GM18870 (cell line): ENCODE data around the gene POC1A.

Experiments
- ATAC-seq: cut with Tn5 transposase; IDR thresholded peaks from one replicate; pipeline ENCODE4 v1.9.1; 2021; ENCODE audit warnings: moderate library complexity; ENCODE audit not compliant: unreplicated experiment

Gene POC1A

DNA sequence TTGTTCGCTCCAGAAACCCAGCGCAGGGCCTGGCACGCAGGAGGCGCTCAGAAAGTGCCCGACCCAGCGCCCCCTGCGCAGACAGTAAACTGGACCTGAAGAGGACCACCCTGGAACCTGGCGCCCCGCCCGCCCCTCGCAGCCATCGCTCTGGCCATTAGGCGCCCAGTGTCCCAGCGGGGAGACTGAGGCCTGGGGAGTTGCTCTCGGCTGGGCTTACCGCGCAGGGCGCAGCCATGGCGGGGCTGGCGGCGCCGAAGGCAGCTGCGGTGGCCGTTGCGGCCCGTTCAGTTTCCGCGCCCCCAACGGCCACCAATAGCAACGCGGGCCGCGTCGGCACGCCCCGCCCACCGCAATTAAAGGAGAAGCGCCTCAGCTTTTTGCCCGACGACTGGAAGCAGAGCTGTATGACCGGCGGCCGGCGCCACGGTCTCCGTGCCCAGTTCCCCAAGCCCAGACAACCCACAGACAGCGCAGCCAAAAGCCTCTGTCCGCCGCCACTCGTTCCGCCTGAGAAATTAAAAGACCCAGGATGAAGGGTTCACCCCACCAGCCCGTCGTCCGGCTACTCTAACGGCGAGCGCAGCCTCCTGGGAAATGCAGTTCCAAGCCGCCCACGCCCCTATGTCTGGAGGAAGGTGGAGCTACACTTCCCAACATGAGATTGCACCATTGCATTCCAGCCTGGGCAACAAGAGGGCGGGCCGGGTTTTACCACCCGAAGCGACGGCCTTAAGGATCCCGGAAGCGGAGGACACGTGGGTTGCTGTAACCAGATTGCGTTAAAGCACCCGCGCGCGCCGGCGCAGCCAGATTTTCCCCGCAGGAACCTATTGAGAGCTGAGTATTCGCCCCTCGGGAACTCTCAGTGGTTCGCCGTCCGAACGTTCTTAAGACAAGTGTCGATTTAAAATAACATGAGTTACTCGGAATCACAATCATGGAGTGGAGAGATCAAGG is at the start of gene POC1A:
TSS of gene POC1A (minus strand) at position 289 of the 960 bp plus-strand sequence. CDS start at position 238, 51 bp downstream.
- ATAC-seq: peak; percentile 68

DNA sequence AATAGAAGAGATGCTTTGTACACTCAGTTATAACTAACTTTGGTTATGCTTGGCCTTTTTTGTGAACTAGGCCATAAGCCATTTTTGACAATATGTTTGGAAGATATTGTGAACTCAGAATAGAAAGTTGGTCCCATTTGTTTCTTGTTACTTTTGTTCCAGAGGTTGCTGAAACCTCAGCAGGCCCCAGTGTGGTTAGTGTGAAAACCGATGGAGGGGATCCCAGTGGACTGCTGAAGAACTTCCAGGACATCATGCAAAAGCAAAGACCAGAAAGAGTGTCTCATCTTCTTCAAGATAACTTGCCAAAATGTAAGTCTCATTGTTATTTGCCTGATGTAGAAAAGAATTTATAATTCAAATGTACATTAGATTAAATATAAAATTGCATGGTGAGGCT is 49.5 kb upstream of the POC1A start:
- no peak for ATAC-seq

DNA sequence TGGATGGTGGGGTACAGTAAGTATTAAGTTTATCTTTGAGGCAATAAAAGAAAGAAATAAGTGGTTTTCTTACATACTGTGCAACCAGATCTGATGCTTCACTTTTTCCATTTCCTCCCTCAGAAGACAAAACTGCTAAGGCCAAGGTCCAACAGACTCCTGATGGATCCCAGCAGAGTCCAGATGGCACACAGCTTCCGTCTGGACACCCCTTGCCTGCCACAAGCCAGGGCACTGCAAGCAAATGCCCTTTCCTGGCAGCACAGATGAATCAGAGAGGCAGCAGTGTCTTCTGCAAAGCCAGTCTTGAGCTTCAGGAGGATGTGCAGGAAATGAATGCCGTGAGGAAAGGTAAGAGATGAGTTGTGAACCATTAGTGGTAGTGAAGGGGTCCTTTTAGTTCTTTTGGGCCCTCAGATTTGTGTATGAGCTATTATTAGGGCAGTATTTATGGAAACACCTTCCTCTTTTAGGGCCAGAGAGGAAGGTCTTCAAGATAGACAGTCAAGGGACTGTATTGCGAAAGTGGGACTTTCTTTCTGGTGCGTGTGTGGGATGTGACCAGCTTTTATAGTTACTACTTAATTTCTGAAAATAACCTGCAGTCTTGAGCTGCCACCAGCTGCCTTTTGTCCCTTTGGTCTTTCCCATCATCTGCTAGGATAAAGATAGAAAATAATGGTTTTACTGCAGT is 48.3 kb upstream of the POC1A start:
- ATAC-seq: no peak

DNA sequence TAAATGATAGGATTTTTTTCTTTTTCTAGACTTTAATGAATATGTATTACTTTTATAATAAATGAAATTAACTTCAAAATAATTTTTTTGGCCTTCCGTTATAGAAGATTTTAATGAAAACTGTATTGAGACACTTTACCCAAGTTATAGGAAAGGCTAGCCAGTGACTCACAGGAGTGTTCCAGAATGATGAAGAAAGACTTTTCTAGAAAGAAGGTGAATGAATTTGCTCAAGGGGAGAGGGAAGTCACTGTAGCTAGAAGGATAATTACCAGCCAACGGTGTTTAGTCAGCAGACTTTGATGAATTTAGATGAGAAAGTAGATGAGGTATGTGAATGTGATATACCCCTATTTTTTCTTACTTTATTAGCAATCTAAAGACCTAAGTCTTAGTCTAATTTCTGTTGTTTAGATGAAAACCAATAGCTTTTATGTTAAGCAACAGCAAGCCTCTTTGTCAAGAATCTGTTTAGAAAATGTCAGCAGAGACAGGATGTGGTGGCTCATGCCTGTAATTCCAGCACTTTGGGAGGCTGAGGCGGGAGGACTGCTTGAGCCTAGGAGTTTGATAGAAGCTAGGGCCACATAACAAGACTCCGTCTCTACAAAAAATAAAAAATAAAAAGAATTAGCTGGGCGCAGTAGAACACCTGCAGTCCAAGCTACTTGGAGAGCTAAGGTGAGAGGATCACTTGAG is 46.9 kb upstream of the POC1A start:
- ATAC-seq: no peak

DNA sequence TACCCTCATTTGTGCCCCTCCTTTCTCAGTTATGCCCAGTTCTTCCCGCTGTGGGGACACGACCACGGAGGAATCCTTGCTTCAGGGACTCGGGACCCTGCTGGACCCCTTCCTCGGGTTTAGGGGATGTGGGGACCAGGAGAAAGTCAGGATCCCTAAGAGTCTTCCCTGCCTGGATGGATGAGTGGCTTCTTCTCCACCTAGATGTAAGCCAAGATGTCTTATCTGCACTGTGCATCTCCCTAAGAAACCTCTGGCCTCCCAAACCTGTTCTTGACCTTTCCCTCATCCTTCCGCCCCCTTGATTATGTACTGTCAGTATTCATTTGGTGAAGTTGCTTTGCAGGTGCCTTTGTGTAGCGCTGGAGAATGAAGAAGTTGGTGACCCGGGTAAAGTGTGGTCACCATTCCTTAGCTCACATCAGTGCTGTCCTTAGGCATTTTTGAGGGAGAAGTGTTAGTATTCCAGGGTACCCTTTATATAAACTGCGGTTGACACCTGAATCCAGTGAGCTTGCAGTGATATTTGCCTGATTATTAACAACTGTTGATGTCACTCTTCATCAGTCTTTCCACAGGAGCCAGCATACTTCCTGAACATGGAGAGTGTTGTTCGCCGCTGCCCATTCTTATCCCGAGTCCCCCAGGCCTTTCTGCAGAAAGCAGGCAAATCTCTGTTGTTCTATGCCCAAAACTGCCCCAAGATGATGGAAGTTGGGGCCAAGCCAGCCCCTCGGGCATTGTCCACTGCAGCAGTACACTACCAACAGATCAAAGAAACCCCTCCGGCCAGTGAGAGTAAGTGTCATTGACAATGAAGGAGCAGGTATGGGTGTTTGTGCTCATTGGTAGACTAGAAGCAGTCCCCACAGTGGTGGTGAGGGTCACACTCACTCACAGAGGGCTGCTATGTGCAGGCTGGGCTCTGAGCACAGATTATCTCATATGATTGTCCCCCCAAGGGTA is 44.7 kb upstream of the POC1A start:
- no peak for ATAC-seq

DNA sequence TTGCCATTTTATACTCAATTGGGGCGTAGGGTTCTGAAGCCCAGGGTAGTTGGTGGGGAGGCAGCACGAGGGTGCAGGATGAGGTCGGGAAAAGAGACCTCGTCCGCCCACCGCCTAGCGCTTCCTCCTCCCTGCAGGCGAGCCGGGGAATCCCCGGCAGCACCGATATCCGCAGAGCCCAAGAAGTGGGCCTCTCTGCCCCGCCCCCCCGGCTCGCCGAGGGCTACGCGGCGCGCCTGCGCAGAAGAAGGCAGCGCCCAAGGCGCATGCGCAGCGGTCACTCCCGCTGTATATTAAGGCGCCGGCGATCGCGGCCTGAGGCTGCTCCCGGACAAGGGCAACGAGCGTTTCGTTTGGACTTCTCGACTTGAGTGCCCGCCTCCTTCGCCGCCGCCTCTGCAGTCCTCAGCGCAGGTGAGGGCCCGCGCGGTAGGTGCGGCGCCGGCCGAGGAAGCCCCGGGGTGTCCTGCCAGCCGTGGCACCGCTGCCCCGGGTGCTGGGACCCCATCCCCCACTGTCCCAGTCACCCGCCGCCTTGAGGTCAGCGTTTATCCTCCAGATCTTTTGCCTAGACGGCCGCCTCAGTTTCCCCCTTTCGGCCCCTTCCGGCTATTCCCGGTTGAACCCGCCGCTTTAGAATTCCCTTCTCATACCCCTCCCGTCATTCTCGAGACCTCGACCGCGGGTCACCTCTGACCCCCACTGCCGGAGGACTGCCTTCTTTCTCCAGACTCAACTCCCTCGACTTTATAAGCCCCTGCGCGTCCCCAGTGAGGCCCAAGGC is 43.8 kb upstream of the POC1A start, which contains the start of gene ALAS1:
TSS of gene ALAS1 (plus strand) at position 319 of the 784 bp plus-strand sequence. CDS start 1,082 bp downstream, outside the sequence.
- ATAC-seq: peak; percentile 83

DNA sequence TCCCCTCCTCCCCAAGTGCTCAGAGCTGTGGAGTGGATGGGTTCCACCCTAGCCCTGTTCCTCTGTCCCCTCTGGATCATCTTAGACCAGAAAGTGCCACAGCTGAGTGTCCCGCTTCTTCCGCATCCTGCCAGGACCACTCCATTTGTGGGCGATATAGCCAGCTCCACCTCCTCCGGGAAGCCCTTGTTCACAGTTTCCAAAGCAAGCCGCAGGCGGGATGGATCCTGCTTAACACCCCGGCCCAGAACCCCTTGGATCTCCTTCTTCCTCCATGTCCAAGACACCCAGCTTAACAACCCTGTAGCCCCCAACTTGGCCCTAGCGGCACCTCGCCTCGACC is 43.2 kb upstream of the POC1A start:
- no peak for ATAC-seq

DNA sequence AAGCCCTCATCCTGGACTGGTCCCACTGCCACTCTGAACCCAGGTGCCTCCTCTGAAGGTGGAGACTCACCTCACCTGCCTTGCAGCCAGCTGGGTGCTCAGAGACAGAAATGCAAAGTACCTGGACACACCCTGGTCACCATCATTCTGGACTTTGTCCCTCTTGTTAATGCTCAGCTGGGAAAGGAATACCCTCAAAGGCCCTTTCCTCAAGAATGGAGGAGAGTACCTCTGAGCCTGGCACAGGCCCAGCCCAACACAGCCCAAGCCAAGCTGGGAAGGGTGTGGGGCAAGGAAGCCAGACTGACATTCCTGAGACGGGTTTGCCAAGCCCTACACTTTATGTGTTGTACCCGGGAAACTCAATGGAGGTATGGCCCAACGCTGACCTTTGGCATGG is 42.8 kb upstream of the POC1A start:
- no peak for ATAC-seq

DNA sequence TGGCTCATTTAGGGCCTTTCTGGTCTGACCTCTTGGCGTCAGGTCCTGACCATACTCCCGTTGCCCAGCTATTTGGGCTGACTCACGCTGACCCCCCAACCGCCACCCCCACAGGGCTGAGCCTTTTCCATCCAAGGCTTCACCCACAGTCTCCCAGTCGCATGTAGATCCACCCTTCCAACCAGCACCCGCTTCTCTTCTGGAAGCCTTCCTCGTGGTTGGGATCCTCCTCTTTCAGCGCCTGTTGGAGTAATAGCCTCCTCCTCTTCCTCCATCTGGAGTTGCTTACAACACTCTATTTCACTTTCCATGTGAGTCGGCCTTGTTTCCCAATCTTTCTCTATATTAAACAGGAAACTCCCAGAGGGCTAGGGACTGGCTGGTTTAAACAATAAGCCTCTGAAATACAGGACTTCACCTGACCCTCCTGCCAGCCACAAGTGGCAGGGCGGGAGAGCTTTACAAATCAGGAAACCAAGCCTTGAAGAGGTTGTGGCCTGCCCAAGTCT is 41.7 kb upstream of the POC1A start:
- no peak for ATAC-seq

DNA sequence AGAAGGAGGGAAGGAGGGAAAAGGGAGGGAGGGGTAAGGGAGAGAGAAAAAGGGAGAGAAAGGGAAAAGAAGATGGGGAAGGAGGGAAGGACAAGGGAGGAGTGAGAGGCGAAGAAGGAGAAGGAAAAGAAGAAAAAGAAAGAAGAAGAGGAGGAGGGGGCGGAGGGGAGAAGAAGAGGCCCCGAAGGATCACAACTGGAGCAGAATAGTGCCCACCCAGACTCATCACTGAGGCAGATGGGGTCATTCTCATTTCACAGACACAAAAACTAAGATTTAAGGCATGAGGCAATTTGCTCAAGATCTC is 41.0 kb upstream of the POC1A start:
- no peak for ATAC-seq

DNA sequence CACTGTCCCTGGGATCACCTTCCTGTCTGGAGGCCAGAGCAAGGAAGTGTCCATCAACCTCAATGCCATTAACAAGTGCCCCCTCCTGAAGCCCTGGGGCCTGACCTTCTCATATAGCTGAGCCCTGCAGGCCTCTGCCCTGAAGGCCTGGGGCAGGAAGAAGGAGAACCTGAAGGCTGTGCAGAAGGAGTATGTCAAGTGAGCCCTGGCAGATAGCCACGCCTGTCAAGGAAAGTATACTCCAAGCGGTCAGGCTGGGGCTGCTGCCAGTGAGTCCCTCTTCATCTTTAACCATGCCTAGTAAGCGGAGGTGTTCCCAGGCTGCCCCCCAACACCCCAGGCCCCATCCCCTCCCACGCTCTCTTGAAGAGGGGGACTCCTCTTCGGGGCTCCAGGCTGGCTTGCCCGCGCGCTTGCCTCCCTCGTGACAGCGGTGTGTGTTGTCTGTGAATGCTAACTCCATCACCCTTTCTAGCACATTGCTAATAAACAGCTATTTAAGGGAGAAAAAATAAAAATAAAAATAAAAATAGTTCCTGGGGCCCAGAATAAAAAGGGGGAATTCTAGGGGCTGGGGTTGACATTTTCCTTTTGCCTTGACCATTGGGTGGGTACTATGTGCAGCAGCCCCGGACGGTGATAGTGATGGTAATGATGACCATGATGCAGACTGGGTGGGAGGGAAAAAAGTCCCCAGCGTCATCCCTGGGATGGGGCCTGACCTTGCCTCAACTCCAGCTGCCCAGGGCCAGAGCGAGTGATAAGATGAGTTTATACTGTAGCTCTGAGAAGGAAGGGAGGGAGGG is 40.5 kb upstream of the POC1A start:
- no peak for ATAC-seq

DNA sequence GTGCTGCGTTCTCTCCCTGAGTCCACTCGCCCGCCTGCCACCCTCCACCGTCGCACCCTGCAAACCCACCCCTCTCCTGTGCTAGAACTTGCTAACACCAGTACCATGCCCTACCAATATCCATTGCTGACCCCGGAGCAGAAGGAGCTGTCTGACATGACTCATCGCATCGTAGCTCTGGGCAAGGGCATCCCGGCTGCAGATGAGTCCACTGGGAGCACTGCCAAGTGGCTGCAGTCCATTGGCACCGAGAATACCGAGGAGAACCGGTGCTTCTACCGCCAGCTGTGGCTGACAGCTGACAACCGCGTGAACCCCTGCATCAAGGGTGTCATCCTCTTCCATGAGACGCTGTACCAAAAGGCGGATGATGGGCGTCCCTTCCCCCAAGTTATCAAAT is 38.8 kb upstream of the POC1A start:
- ATAC-seq: no peak

DNA sequence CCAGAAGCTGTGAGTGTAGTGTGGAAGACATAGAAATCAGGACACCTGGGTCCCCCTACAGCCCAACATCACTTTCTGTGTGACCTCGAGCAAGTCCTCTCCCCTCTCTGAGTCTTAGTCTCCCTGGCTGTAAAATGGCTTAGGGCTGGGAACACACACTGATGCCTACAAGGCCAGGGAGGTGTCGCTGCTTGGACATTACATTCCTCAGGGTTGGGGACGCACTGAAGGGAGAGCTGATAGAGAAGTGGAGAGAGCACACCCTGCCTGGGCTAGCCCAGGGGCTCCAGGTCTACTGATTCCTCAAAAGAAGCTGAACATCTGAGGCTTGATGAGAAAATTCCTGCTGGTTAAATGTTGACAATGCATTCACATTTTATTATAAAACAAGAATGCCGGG is 37.4 kb upstream of the POC1A start:
- ATAC-seq: no peak

DNA sequence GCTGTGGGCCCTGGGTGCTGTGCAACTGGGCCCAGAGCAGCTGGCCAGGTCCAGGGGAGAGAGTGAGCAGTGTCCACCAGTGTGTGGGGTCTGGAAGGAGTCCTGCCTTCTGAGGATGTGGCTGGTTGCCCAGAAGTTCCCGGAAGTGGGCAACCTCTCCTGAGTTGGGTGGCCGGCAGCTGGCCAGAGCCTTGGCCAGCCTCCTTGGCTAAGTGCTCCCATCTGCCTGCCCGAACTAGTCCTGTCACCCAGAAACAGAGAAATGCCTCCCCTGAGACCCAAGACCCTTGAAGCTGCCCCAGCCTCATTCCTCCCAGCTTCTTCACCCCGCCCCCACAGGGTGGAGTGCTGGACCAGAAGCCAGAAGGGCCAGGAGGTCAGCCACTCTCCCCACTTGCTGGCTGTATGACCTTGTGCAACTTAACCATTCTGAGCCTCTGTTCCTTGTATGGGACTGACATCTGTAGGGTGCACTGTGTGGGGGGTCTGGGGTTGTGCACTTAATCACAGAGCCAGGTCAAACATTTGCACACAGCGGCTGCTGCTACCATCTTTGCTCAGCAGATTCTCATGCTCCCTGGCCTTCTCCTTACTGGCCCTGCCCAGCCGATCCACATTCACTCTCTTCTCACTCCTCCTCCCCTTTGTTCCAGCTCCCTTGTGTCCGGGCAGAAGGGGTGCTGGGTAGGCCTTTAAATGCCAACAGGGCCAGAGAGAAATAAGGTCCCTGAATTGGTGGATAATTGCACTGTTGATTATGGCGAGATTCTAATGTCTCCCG is 36.3 kb upstream of the POC1A start:
- ATAC-seq: no peak

DNA sequence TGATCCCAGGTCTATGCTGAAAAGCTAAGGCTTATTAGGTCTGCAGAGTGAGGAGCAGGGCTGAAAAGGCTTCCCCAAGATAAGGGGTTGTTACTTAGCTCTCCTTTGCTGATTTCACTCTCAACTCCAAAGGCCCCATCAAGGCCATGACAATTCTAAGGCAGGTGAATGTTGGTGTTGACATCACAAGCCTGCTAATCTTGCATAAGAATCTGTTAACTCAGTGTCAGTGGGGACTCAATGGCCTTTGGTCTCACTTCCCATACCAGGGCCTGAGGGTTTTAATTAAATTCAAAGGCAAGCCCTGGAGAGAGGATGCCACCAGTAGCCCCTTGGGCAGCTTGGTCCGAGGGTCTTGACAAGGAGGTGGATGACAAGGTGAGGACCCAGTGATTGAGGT is 34.3 kb upstream of the POC1A start:
- ATAC-seq: no peak

DNA sequence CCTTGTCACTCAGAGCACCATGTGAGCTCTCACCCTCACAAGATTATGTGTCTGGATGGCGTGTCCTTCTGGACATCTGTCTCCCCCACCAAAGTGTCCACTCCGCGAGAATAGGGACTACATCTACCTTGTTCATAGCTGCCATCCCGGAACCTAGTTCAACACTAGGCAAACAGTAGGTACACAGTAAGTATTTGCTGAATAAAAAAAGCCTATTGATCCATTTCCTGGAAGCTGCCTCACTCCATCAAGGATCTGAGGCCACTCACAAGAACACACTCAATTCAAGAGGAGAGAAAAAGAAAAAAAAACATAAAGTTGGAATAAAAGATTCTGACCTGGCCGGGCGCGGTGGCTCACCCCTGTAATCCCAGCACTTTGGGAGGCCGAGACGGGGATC is 32.5 kb upstream of the POC1A start:
- ATAC-seq: no peak

DNA sequence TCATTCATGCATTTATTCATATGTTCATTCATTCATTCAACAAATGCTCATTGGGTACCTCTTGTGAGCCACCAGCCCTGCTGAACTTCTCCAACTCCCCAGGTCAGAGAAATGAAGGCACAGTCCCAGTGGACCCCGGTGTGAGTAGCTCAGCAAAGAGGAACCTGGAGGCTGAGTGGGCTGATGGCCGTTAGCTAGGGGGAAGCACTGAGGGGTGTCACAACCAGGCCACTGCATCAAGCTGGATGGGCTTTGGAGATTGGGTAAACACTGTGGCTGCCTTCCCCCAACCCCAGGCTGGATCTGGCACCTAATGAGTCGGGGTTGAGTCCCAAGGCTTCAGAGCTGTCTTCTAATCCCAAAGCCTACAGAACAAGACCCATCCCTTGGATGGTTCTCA is 31.6 kb upstream of the POC1A start:
- ATAC-seq: no peak

DNA sequence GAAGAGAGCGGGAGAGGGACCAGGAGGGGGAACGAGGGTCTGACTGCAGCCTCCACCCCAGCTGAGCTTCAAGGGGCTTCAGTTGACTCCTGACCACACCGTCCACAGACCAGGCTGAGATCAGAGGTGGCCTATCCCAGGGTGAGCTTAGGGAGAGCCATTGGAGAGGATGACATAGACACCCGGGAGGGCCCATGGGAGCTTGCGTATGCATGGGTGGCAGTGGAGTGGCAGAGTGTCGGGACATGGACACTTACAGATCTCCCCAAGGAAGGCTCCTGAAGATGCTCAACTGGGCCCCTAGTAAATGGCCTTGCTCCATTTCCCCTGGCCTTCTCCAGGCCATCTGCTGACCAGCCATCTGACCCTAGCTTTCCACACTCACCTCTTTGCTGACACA is 31.1 kb upstream of the POC1A start:
- ATAC-seq: no peak
